Glutamatergic neuron (in vitro differentiated cells): ENCODE measurements around the gene KCTD21. TPM values are rescaled to one million over a fixed set of nuclear protein-coding genes. Genes with fewer than 3 reads are reported as not detected.

ENCODE experiments used
- DNase-seq: peaks from one replicate; pipeline ENCODE4 v3.0.0; 2022
- H3K27ac Mint-ChIP-seq: one replicate; pipeline ENCODE4 v1.8.0; 2020; ENCODE audit warnings: mild to moderate bottlenecking, mixed read lengths, inconsistent platforms; ENCODE audit not compliant: unreplicated experiment
- H3K27me3 Mint-ChIP-seq: one replicate; pipeline ENCODE4 v1.8.0; 2020; ENCODE audit warnings: mild to moderate bottlenecking, moderate library complexity, mixed read lengths, inconsistent platforms; ENCODE audit not compliant: unreplicated experiment
- H3K36me3 Mint-ChIP-seq: one replicate; pipeline ENCODE4 v1.8.0; 2020; ENCODE audit warnings: mild to moderate bottlenecking, mixed read lengths, inconsistent platforms; ENCODE audit not compliant: unreplicated experiment
- H3K4me1 Mint-ChIP-seq: one replicate; pipeline ENCODE4 v1.8.0; 2020; ENCODE audit warnings: mild to moderate bottlenecking, low read depth, mixed read lengths, inconsistent platforms; ENCODE audit not compliant: unreplicated experiment
- H3K4me3 Mint-ChIP-seq: one replicate; pipeline ENCODE4 v1.8.0; 2020; ENCODE audit warnings: mild to moderate bottlenecking, mixed read lengths, inconsistent platforms; ENCODE audit not compliant: unreplicated experiment
- H3K9me3 Mint-ChIP-seq: one replicate; pipeline ENCODE4 v1.8.0; 2020; ENCODE audit warnings: mild to moderate bottlenecking, moderate library complexity, mixed read lengths, inconsistent platforms; ENCODE audit not compliant: unreplicated experiment
- total RNA-seq: library from RNA; stranded (reverse); fragmentation: NEBNext Ultra II Directional; extraction: Animal tissue kit (Norgen Biotek cat#: 25700); gene quantifications from one replicate; pipeline ENCODE4 v1.2.1, GENCODE V29; 2021; ENCODE audit not compliant: unreplicated experiment
- TF ChIP-seq, protein P1 (sequence below): fragments of 200-600 bp; sonication (generic); IDR thresholded peaks from one replicate; pipeline ENCODE4 v1.5.0; 2021; ENCODE audit not compliant: partially characterized antibody, unreplicated experiment

KCTD21 gene
- total RNA-seq, 1 donor from 2014 or later = 9.7 TPM

DNA sequence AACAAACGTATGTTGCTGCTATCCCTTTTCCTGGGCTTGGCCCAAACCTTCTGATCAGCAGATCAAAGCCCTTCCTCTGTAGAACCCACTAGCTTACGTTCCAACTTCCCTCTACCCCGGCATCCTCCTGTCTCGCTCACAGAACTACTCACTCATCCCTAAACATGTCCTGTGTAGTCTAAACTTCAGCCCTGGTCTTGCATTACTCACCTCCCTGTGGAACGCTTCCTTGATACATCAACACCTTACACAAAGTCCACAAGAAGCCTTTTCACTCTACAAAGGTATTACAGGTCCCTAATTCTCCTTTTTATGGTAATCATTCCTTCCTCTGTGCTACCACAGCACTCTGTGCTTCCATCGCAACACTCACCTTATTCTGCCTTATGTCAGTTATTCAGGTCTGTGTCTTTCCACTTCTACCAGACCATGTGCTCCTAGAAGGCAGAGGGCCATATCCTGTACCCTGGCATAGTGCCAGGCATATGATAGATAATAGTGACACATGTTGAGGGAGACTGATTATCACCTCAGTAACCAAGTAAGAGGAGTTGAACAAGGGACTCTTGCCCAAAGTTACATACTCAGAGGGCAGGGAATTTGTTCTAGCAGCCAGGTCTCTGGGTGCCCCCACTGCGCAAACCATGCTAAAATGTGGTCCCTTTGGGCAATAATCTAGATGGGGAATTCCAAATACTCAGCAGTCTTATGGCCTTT lies 41.9 kb upstream of the KCTD21 start:
- H3K4me3 Mint-ChIP-seq = no peak overlapping the region
- DNase-seq = no peak
- peaks cover 12% of the 10 kb centered on the region for H3K9me3 Mint-ChIP-seq
- H3K4me1 Mint-ChIP-seq = peaks cover 4% of the 10 kb centered on the region
- peaks cover 5% of the 10 kb centered on the region for H3K27me3 Mint-ChIP-seq
- no peak overlapping the region for H3K27ac Mint-ChIP-seq
- H3K36me3 Mint-ChIP-seq = peaks cover 5% of the 10 kb centered on the region
- TF ChIP-seq, protein P1, sequence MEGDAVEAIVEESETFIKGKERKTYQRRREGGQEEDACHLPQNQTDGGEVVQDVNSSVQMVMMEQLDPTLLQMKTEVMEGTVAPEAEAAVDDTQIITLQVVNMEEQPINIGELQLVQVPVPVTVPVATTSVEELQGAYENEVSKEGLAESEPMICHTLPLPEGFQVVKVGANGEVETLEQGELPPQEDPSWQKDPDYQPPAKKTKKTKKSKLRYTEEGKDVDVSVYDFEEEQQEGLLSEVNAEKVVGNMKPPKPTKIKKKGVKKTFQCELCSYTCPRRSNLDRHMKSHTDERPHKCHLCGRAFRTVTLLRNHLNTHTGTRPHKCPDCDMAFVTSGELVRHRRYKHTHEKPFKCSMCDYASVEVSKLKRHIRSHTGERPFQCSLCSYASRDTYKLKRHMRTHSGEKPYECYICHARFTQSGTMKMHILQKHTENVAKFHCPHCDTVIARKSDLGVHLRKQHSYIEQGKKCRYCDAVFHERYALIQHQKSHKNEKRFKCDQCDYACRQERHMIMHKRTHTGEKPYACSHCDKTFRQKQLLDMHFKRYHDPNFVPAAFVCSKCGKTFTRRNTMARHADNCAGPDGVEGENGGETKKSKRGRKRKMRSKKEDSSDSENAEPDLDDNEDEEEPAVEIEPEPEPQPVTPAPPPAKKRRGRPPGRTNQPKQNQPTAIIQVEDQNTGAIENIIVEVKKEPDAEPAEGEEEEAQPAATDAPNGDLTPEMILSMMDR = no peak

DNA sequence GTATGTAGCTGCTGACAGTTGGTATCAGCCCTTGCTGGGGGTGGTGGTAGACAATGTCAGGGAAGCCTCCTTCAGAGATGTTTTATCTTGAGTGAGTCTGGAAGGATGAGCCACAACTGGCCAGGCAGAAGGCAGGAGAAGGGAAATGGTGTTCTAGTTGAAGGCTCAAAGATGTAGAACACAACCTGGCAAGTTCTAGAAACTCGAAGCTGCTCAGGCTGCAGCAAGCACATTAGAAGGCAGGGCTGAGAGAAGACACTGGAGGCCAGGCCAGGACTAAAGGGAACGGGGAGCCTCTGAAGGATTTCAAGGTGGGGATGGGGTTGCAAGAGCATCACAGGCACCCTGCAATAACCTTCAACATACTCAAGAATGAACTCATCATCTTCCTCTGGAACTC lies 40.7 kb upstream of the KCTD21 start:
- Mint-ChIP-seq H3K4me1 (peaks cover 4% of the 10 kb centered on the region), H3K27me3 (peaks cover 8% of the 10 kb centered on the region)

DNA sequence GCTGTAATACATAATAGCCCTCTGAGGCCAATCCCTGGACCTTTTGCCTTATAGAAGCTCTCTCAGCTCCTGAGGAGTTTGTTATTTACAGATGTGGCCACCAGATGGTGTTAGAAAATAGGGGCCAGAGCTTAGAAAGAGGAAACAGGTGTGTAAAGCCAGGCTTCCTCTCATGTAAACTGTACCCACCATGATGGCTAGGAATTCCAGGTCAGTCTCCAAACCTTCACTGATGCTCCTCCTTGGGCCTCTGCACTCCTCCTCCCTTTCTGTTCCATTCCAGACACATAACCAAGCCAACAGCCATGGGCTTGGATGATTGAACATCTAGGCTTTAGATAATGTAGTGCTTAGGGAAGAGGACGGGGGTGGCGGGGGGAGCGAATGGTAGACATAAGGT lies 40.0 kb upstream of the KCTD21 start:
- Mint-ChIP-seq H3K27ac (no peak overlapping the region), H3K4me3 (no peak overlapping the region), H3K4me1 (peaks cover 4% of the 10 kb centered on the region), H3K9me3 (peaks cover 9% of the 10 kb centered on the region), H3K36me3 (peaks cover 16% of the 10 kb centered on the region), H3K27me3 (peaks cover 11% of the 10 kb centered on the region)
- TF ChIP-seq, protein P1 = no peak
- DNase-seq = no peak

More for the DNA sequence above, 40.7 kb upstream of the KCTD21 start:
- peak overlapping the region; percentile 1 for H3K27ac Mint-ChIP-seq
- H3K4me3 Mint-ChIP-seq = no peak overlapping the region
- no peak for DNase-seq
- H3K36me3 Mint-ChIP-seq = peaks cover 13% of the 10 kb centered on the region
- TF ChIP-seq, protein P1 = no peak
- H3K9me3 Mint-ChIP-seq = peaks cover 13% of the 10 kb centered on the region

DNA sequence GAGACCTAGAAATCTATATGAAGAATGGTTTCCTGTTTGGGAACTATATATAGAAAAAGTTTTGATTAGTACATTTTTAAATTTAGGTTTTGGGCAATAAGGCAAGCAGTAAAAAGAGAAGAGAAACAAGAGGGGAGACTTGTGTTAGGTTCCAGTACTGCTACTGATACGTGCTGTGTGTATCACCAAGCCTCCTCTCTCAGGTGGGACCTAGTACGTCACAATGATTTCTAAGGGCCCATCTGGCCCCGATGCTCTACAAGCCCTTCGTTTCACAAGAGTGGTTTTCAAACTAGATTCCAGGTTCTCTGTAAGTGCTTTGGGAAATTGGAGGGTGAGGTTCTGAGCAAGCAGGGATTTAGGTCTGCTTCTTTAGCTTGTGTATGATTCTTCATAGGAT lies 39.5 kb upstream of the KCTD21 start:
- Mint-ChIP-seq H3K9me3 (peaks cover 11% of the 10 kb centered on the region), H3K36me3 (peaks cover 19% of the 10 kb centered on the region), H3K4me1 (peaks cover 4% of the 10 kb centered on the region), H3K4me3 (no peak overlapping the region), H3K27me3 (peaks cover 12% of the 10 kb centered on the region), H3K27ac (no peak overlapping the region)
- TF ChIP-seq, protein P1 = no peak
- DNase-seq = no peak
